Upper lobe of right lung (tissue), 1 donor: ENCODE results near the gene IFNG-AS1. TPM values are rescaled to one million over a fixed set of nuclear protein-coding genes. Genes with fewer than 3 reads are reported as not detected.
A peak's percentile ranks its signal among the peaks of the same experiment; 100 is the strongest.

ENCODE experiments used
- ATAC-seq: fragments of 200-7000 bp; cut with Tn5 transposase; one replicate; pipeline ENCODE4 v1.9.1; 2020; ENCODE audit warnings: mild to moderate bottlenecking, moderate library complexity
- DNase-seq: peaks from one replicate; pipeline ENCODE4 v3.0.0-alpha.2; 2020
- H3K27ac ChIP-seq: fragments of 200-600 bp; one replicate; pipeline ENCODE4 v1.8.0; 2022
- H3K27me3 ChIP-seq: fragments of 200-600 bp; one replicate; pipeline ENCODE4 v1.8.0; 2022; ENCODE audit warnings: mild to moderate bottlenecking
- H3K36me3 ChIP-seq: fragments of 200-600 bp; one replicate; pipeline ENCODE4 v1.8.0; 2022
- H3K4me1 ChIP-seq: fragments of 200-600 bp; one replicate; pipeline ENCODE4 v1.8.0; 2022
- H3K4me3 ChIP-seq: fragments of 200-600 bp; one replicate; pipeline ENCODE4 v1.8.0; 2022; ENCODE audit warnings: mild to moderate bottlenecking
- H3K9me3 ChIP-seq: fragments of 200-600 bp; one replicate; pipeline ENCODE4 v1.8.0; 2022
- CTCF ChIP-seq: fragments of 200-600 bp; IDR thresholded peaks from one replicate; pipeline ENCODE4 v1.8.0; 2022; ENCODE audit warnings: antibody characterized with exemption
- intact Hi-C: fragments of 100-400 bp; cut with DNase I; formaldehyde crosslinking; loops from one replicate; pipeline ENCODE4 v1.11.0; 2022
- total RNA-seq: library from RNA; stranded (reverse); fragmentation: NEBNext Ultra II Directional; extraction: Animal tissue kit (Norgen Biotek cat#: 25700); gene quantifications from one replicate; pipeline ENCODE4 v1.2.1, GENCODE V29; 2021
- donor health status: DM: no; HTN: yes; CAD: no; lungs with severe emphysema.

Gene IFNG-AS1
- total RNA-seq, 1 donor from 2014 or later = not detected

- Histone ChIP-seq H3K4me3 (no peak overlapping the region), H3K36me3 (no peaks in the 10 kb centered on the region), H3K27ac (no peak overlapping the region), H3K4me1 (no peaks in the 10 kb centered on the region), H3K9me3 (peaks cover 7% of the 10 kb centered on the region), H3K27me3 (no peaks in the 10 kb centered on the region)
- TF ChIP-seq CTCF = no peak
- intact Hi-C loops = no loop called here
- no peak for ATAC-seq
- no peak for DNase-seq
Measured at GRCh38 chr12:68063900-68064590, 74.8 kb downstream of the IFNG-AS1 start.

GRCh38 chr12:68065163-68065562 lies 75.9 kb downstream of the IFNG-AS1 start:
- H3K27ac ChIP-seq = no peak overlapping the region
- intact Hi-C loops = no loop called here
- no peak for ATAC-seq

GRCh38 chr12:68065687-68066086 lies 76.4 kb downstream of the IFNG-AS1 start:
- ATAC-seq = no peak
- intact Hi-C loops = no loop called here
- no peak for DNase-seq
- Histone ChIP-seq H3K36me3 (no peaks in the 10 kb centered on the region), H3K4me1 (no peaks in the 10 kb centered on the region), H3K27ac (no peak overlapping the region), H3K4me3 (no peak overlapping the region), H3K9me3 (peaks cover 7% of the 10 kb centered on the region), H3K27me3 (no peaks in the 10 kb centered on the region)
- TF ChIP-seq CTCF = no peak

More at GRCh38 chr12:68065163-68065562, 75.9 kb downstream of the IFNG-AS1 start:
- Histone ChIP-seq H3K4me3 (no peak overlapping the region), H3K4me1 (no peaks in the 10 kb centered on the region), H3K27me3 (no peaks in the 10 kb centered on the region), H3K36me3 (no peaks in the 10 kb centered on the region), H3K9me3 (peaks cover 7% of the 10 kb centered on the region)
- TF ChIP-seq CTCF = no peak
- DNase-seq = no peak

GRCh38 chr12:68067762-68068376 lies 78.6 kb downstream of the IFNG-AS1 start:
- ATAC-seq = peak; percentile 26
- H3K27ac ChIP-seq = no peak overlapping the region
- no peaks in the 10 kb centered on the region for H3K27me3 ChIP-seq
- no peak for TF ChIP-seq CTCF
- no peaks in the 10 kb centered on the region for H3K36me3 ChIP-seq
- intact Hi-C loops = no loop called here
- peaks cover 7% of the 10 kb centered on the region for H3K9me3 ChIP-seq
- no peaks in the 10 kb centered on the region for H3K4me1 ChIP-seq
- no peak for DNase-seq
- no peak overlapping the region for H3K4me3 ChIP-seq

GRCh38 chr12:68069275-68069674 lies 80.0 kb downstream of the IFNG-AS1 start:
- Histone ChIP-seq H3K27ac (no peak overlapping the region), H3K27me3 (no peaks in the 10 kb centered on the region), H3K9me3 (peaks cover 7% of the 10 kb centered on the region), H3K4me1 (no peaks in the 10 kb centered on the region), H3K4me3 (no peak overlapping the region), H3K36me3 (no peaks in the 10 kb centered on the region)
- no peak for ATAC-seq
- DNase-seq = no peak
- intact Hi-C loops = no loop called here
- no peak for TF ChIP-seq CTCF

Other genes starting within 250 kb of the IFNG-AS1 start
- not detected for gene IFNG, start 170.3 kb downstream of the IFNG-AS1 start, total RNA-seq
- gene IL26, start 236.4 kb downstream of the IFNG-AS1 start, total RNA-seq = not detected